Measurements from ENCODE around the gene WBP2.

Gene WBP2

DNA sequence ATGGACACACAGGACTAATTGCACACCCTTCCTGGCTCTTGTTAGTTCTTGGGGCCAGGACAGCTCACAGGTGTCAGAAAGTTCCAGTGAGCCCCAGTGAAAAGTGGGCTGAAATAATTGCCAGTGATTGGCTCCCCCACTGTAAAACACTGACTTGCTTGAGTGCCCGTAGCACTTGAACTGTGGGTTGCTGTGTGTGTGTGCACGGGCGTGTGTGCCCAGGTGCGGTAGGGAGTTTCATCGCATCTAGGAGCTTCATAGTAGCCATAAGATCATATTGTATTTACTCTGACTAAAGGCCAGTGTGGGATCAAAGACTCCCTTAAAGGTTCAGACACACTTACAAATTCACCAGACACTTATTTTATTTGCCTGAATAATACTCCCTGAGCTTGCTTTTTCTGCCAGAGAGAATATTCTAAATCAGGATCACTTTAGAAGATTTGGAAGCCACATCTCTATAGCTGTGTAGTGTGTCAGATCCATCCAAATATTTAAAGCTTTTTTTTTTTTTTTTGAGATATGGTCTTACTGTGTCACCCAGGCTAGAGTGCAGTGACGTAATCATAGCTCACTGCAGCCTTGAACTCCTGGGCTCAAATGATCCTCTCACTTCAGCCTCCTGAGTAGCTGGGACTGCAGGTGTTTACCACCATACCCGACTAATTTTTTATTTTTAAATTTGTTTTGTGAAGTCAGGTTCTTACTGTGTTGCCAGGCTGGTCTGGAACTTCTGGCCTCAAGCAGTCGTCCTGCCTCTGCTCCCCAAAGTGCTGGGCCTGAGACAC is 59.1 kb downstream of the WBP2 start:
- H3K27me3 ChIP-seq (replicated peaks in 2 of 5; ENCODE audit: control insufficient read depth in 4 of 5, insufficient read depth in 5 of 5, low read length in 4 of 5), result no peaks in the 10 kb centered on the region
- no peak overlapping the region for H3K4me3 ChIP-seq (ENCODE audit: control insufficient read depth in 1 of 7, extremely low read depth in 1 of 7, insufficient read depth in 4 of 7, low read depth in 2 of 7, low read length in 6 of 7)
- POLR2A ChIA-PET, result interaction anchor here (0.9 kb wide), 1 partner anchor 16 kb away, joined by 3 read pairs; a partner anchor contains a TSS
- H3K4me1 ChIP-seq (ENCODE audit: control extremely low read depth in 1 of 4, control insufficient read depth in 4 of 4, insufficient read depth in 4 of 4, low read length in 3 of 4), result peaks cover 0 to 3% (median 0%) of the 10 kb centered on the region in 4 experiments
- H3K27ac ChIP-seq (ENCODE audit: insufficient read depth in 1 of 2, low read depth in 1 of 2, low read length in 2 of 2, poor library complexity in 1 of 2, severe bottlenecking in 2 of 2), result no peak overlapping the region
- H3K36me3 ChIP-seq (ENCODE audit: control insufficient read depth in 4 of 4, insufficient read depth in 4 of 4, low read length in 3 of 4), result peaks cover 21 to 50% (median 35%) of the 10 kb centered on the region in 4 experiments
- DNase-seq, result no peak
- 100% methylated on average over 1 of the region's 8 CpGs for WGBS (ENCODE audit: insufficient coverage)
- CTCF ChIA-PET, result interaction anchor here (1.1 to 3.0 kb wide), 9 partner anchors 10 to 100 kb away, joined by 3 to 9 read pairs (median 4); partner anchors contain the start of genes GALK1, TRIM65 and UNK
- no peaks in the 10 kb centered on the region for H3K9me3 ChIP-seq (ENCODE audit: control extremely low read depth in 1 of 5, control insufficient read depth in 4 of 5, insufficient read depth in 2 of 5, low read depth in 1 of 5, low read length in 4 of 5)

Measured in common myeloid progenitor, CD34-positive (primary cell).